ENCODE results near the gene TMTC1. TPM values are rescaled to one million over a fixed set of nuclear protein-coding genes. Genes with fewer than 3 reads are reported as not detected.

TMTC1 gene
- total RNA-seq, 1 donor from 2014 or later = 1.4 TPM

- H3K36me3 Mint-ChIP-seq (ENCODE audit: unreplicated experiment) = no peaks in the 10 kb centered on the region
- TF ChIP-seq CTCF (IDR thresholded peaks at IDR 0.05; ENCODE audit: partially characterized antibody, unreplicated experiment) = no peak
- H3K4me1 Mint-ChIP-seq (ENCODE audit: low read depth, unreplicated experiment) = no peaks in the 10 kb centered on the region
- DNase-seq = no peak
- H3K27ac Mint-ChIP-seq (ENCODE audit: unreplicated experiment) = no peak overlapping the region
- H3K27me3 Mint-ChIP-seq (ENCODE audit: unreplicated experiment) = peaks cover 3% of the 10 kb centered on the region
- H3K9me3 Mint-ChIP-seq (ENCODE audit: unreplicated experiment) = no peaks in the 10 kb centered on the region
- H3K4me3 Mint-ChIP-seq (ENCODE audit: unreplicated experiment) = no peak overlapping the region
These were observed 158.3 kb downstream of the TMTC1 start for GRCh38 chr12:29625359-29625953.

- H3K4me1 Mint-ChIP-seq (ENCODE audit: low read depth, unreplicated experiment) = no peaks in the 10 kb centered on the region
- H3K9me3 Mint-ChIP-seq (ENCODE audit: unreplicated experiment) = no peaks in the 10 kb centered on the region
- H3K4me3 Mint-ChIP-seq (ENCODE audit: unreplicated experiment) = no peak overlapping the region
- no peaks in the 10 kb centered on the region for H3K36me3 Mint-ChIP-seq (ENCODE audit: unreplicated experiment)
- no peak for TF ChIP-seq CTCF (IDR thresholded peaks at IDR 0.05; ENCODE audit: partially characterized antibody, unreplicated experiment)
- H3K27ac Mint-ChIP-seq (ENCODE audit: unreplicated experiment) = no peak overlapping the region
- DNase-seq = no peak
- peaks cover 3% of the 10 kb centered on the region for H3K27me3 Mint-ChIP-seq (ENCODE audit: unreplicated experiment)
These were observed 161.5 kb downstream of the TMTC1 start for GRCh38 chr12:29622251-29622650.

- peaks cover 2% of the 10 kb centered on the region for H3K9me3 Mint-ChIP-seq (ENCODE audit: unreplicated experiment)
- TF ChIP-seq CTCF (IDR thresholded peaks at IDR 0.05; ENCODE audit: partially characterized antibody, unreplicated experiment) = no peak
- H3K4me3 Mint-ChIP-seq (ENCODE audit: unreplicated experiment) = no peak overlapping the region
- H3K27ac Mint-ChIP-seq (ENCODE audit: unreplicated experiment) = no peak overlapping the region
- no peaks in the 10 kb centered on the region for H3K4me1 Mint-ChIP-seq (ENCODE audit: low read depth, unreplicated experiment)
- H3K36me3 Mint-ChIP-seq (ENCODE audit: unreplicated experiment) = no peaks in the 10 kb centered on the region
- DNase-seq = no peak
- peaks cover 3% of the 10 kb centered on the region for H3K27me3 Mint-ChIP-seq (ENCODE audit: unreplicated experiment)
These were observed 163.7 kb downstream of the TMTC1 start for GRCh38 chr12:29620030-29620429.

GRCh38 chr12:29617407-29617803 lies 166.3 kb downstream of the TMTC1 start:
- Mint-ChIP-seq H3K4me3 (ENCODE audit: unreplicated experiment) (no peak overlapping the region), H3K36me3 (ENCODE audit: unreplicated experiment) (no peaks in the 10 kb centered on the region), H3K4me1 (ENCODE audit: low read depth, unreplicated experiment) (no peaks in the 10 kb centered on the region), H3K27me3 (ENCODE audit: unreplicated experiment) (peaks cover 3% of the 10 kb centered on the region), H3K9me3 (ENCODE audit: unreplicated experiment) (peaks cover 2% of the 10 kb centered on the region), H3K27ac (ENCODE audit: unreplicated experiment) (no peak overlapping the region)
- TF ChIP-seq CTCF (IDR thresholded peaks at IDR 0.05; ENCODE audit: partially characterized antibody, unreplicated experiment) = no peak
- no peak for DNase-seq

GRCh38 chr12:29616664-29617406 lies 166.9 kb downstream of the TMTC1 start:
- no peaks in the 10 kb centered on the region for H3K36me3 Mint-ChIP-seq (ENCODE audit: unreplicated experiment)
- no peak for DNase-seq
- peaks cover 3% of the 10 kb centered on the region for H3K27me3 Mint-ChIP-seq (ENCODE audit: unreplicated experiment)
- peaks cover 2% of the 10 kb centered on the region for H3K9me3 Mint-ChIP-seq (ENCODE audit: unreplicated experiment)
- no peak for TF ChIP-seq CTCF (IDR thresholded peaks at IDR 0.05; ENCODE audit: partially characterized antibody, unreplicated experiment)
- no peak overlapping the region for H3K27ac Mint-ChIP-seq (ENCODE audit: unreplicated experiment)
- H3K4me1 Mint-ChIP-seq (ENCODE audit: low read depth, unreplicated experiment) = no peaks in the 10 kb centered on the region
- no peak overlapping the region for H3K4me3 Mint-ChIP-seq (ENCODE audit: unreplicated experiment)

Data from glutamatergic neuron (in vitro differentiated cells).